Right kidney (tissue), 1 donor: ENCODE measurements around the gene CPE.
"Not testable (repeated sequence)": the region's sequence is repeated elsewhere in the genome, so short reads cannot be mapped to it uniquely, and the experiment has no call there.

Experiments
- DNase-seq: peaks from one replicate; pipeline ENCODE4 v3.0.0-alpha.2; 2016

The CPE gene

DNA sequence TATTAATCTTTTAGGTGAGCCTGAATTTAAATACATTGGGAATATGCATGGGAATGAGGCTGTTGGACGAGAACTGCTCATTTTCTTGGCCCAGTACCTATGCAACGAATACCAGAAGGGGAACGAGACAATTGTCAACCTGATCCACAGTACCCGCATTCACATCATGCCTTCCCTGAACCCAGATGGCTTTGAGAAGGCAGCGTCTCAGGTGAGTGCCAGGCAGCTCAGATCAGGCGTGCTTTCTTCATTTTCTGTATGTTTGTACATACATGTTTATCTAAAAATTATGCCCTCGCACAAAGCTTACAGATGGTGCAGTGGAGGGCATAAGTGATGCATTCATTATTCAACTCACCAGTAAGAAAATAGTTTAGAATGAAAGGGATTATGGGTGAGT, 85.6 kb downstream of the CPE start:
- peak; percentile 9 for DNase-seq

DNA sequence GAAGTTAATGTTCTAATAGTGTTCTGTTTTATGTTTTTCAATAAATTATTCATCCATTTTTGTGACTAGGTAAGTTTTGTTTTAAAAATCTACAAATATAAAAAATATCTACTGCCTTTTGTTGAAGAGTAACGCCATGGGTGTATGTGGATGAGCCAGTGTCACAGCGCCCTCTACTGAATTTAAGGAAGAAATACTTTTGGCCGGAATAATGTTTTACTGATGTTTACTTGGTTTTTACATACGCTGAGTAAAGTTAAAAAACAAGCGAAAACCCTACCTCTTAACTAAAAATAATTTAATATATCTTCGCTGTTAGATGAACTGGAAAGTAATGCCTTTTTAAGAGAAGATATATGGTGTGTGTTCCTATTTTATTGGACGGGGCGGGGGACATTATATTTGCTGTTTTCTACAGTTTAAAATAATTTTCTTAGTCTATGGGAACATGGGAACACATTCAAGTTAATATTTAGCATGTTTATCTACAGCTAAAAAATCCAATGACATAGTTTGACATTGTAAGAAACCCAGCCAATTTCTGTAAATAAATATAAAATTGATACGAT, 86.1 kb downstream of the CPE start:
- peak; percentile 11 for DNase-seq

GRCh38 chr4:165470009-165470408, 91.2 kb downstream of the CPE start:
- no peak for DNase-seq

GRCh38 chr4:165472943-165473676, 94.3 kb downstream of the CPE start:
- DNase-seq, result no peak

- DNase-seq, result no peak
Observed at GRCh38 chr4:165474784-165475705, 96.2 kb downstream of the CPE start.

DNA sequence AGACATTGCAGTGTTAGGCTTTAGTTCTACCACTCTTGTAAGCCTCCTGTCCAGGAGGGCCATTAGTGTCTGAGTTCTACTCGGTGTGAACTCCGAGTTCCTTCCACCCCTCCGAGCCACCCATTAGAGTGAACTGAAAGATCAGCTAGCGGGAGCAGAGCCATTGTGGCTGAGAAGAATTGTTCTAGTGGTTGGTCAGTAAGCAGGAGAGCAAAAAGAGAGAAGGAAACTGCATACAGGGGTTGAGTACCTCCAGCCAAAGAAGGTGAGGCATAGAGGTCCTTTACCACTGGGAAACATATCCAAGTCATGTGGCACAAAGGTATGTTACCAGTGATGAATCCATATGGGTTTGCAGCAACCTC, 96.9 kb downstream of the CPE start:
- DNase-seq, result no peak

DNA sequence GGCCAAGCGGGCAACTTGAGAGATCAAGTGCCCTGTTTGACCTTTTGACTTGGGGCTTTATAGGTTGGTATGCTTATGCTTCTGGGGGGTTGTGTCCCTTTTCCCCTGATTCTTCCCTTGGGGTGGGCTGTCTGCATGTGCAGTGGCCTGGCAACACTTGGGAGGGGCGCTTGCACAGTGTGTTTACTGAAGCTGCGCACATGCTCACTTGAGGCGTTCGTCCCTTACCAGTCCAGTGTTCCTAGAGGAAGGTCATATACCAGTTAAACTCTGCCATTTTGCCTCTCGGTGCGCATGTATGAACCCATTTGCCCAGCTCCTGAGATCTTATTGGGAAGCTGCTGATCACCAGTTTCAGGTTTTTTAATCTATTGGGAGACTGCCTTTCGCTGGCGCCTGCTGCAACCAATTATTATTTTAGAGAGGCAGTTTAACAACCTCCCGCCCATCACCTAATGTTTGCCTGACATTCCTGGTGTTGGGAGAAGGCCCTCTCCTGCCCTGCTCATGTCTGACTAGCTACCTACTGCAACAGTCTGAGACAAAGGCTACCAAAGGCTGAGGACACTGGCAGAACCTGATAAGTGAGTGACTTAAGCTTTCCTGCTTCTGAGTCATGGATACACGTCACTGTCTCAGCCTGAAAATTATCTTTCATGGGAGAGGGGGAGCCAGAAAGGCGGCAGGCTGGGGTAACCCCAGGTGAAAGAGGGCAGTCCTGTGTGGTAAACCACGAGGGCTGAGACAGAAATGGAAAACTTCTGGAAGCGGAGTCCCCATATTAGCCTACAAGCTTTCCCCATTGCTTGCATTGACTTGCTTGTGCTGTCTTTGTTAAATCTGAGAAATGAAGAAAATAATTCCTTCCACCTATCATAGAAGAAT, 97.6 kb downstream of the CPE start:
- no peak for DNase-seq

GRCh38 chr4:165477799-165478198, 99.0 kb downstream of the CPE start:
- no peak for DNase-seq

DNA sequence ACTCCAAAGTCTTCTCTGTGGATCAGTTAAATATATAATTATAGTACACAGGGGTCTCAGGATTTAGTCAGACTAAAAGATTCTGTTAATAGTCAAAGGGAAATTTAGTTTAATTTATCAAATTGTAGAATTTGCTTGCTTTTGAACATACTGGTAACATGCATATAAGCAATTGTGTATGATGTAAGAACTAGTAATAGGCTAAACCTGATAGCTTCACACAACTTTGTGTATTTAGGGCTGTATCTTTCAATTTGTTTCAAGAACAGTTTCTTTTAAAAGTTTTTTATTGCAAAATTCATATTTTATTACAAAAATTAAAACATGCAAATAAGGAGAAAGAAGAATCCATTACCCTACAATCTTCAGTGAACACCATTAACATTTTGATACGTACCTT, 99.5 kb downstream of the CPE start:
- no peak for DNase-seq

DNA sequence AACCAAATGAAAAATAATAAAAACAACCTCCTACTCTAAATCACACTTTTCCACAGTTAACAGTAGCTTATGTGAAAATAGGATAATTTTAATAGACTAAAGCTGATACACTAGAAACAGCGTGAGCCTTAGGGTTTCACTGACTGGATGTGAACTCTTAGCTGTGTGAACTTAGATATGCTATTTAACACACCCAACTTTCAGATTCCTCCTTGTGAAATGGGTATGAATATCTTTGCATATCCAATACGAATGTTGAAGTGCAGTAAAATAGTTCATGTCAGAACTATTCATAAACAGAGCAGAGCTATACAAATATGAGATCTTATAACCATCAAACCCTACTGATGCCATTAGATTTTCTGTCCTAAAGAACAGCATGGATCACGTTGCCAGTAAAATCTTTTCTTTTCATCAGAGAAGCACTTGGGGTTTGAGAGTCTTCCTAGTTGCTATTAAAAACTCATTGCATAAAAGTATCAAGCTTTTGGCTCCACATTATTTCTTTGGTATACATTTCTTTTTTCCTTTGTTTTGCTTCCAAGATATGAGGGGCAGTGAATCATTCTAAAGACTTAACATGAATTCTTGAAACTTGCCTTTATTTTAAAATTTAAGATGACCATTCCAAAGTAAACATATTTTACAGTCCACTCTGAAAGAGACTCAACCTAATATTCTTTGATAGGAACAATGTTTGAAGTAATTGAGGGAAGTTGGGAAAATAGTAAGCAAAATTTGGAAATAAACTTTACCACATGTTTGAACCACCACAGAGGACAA, 102.4 kb downstream of the CPE start:
- DNase-seq, result no peak

DNA sequence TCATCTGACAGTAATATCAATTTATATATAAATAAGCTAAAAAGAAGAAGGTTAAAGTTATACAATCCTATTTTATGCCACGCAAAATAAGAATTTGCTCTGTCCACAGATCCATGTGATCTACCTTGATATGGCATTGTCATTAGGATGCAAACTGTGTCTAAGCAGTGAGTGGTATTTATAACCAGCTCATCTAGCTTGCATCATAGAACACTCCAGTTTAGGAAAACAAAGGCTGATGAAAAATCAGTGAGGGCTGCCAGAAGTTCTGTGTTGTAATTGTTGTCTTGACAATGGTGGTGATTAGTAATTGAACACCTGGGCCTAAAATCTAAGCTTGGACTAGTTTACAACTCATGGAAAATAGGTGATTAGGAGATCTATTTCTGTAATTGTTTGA, 111.0 kb downstream of the CPE start:
- no peak for DNase-seq

DNA sequence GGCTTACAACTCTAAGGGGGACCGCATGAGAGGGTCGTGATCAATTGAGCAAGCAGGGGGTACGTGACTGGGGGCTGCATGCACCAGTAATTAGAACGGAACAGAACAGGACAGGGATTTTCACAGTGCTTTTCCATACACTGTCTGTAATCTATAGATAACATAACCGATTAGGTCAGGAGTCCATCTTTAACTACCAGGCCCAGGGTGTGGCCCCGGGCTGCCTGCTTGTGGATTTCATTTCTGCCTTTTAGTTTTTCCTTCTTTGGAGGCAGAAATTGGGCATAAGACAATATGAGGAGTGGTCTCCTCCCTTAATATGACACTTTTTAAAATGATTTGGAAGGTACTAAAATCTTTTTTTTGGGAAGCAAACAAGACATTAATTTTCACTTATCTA, 113.8 kb downstream of the CPE start:
- not testable (repeated sequence) for DNase-seq

DNA sequence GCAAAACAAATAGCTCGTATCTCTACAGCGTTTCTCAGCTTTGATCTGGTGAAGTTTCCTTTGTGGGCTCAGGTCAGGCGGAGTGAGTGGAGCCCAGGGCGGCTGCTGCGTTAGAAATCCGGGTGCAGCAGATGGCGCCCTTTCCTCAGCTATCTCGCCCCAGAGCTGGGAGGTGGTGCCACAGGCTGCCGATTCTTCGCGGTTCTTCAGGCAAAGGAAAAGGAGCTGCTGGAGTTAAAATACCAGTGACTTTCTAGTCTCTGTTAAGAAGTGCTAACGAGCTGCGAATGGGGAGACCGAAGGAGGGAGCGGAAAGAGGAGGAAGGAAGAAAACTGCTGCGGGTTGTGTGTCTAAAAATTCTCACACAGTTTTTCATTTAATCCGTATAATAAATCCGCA, 114.6 kb downstream of the CPE start:
- peak; percentile 47 for DNase-seq

- DNase-seq, result no peak
Observed at GRCh38 chr4:165502916-165503907, 124.4 kb downstream of the CPE start.

- no peak for DNase-seq
Observed at GRCh38 chr4:165504184-165504583, 125.4 kb downstream of the CPE start.

DNA sequence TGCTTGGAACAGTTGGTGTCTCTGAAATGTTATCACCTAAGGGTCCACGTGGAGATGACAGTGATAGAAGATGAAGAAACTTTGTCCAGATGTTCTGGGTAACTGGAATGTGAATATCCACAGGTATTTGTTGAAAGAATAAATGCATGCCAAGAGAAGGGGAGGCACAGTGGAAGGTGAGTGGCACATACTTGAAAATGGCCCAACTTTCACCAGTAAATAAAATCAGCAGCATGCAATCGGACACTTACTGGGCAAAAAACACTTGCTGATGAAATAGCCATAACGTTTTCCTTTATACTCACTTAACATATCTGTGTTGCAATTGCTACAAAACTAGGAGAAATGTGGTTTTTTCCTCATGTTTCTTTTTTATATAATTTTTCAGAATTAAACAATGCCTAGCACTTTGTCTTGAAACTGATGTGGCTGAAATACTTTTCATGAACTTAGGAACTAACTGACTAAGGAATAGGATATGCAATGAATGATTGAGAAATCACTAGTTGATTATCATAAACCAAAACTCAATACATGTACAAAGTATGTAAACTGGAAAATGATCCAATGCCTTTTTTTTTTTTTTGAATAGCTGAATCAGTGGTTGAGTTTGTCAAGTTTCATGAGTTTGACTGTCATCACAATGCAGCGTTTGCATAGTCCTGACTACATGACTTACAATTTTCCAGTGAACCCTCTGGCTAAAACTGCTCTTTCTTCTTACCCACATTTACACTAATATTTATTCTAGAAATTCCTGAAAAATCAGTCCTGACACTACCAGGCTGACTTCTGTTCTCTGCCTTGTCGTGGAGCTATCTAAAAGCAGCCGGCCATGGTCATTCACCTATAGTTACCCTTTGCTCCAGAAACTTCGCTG, 127.4 kb downstream of the CPE start:
- no peak for DNase-seq

DNA sequence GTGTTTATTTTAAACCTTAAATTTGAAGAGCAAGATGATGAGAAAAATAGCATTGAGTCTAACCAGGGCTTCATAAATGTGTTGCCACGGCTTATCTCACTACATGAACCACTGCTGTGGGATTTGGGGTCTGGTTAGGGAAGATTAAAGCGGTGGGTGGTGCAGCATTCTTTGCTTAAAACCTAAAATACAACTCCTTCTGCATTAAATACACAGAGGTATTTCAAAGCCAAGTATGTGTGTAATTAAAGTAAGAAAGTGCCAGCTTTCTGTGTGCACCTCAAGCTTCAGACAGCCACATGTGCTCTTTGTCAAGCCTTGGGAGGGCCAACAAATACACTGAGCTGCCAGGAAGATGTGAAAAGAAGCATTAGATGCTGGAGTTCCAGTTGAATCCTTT, 128.0 kb downstream of the CPE start:
- no peak for DNase-seq

DNA sequence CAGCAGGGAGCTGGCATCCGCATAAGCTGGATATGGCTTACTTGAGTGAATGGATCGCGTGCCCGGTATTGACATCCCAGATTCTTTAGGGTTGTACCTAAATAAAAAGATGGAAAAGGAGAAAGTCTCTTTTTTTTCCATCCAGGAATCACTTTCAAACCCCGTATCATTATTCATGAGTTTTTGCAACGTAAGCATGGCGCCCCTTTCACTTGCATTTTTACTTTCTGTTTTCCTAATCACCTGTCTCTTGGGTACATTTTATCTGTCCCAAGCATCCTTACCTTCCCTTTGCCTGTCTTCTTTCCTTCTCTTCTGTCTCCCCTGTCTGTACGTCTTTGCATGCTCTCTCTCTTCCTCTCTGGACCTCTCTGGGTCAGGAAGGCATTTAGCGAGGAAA, 128.6 kb downstream of the CPE start:
- no peak for DNase-seq
